ENCODE results near the gene SNX22. TPM values are rescaled to one million over a fixed set of nuclear protein-coding genes. Genes with fewer than 3 reads are reported as not detected.

The SNX22 gene
- total RNA-seq, 6 experiments from 2014 or later: 0.07 to 0.21 (median 0.14) TPM; not detected in 2

- H3K27ac Mint-ChIP-seq: no peak overlapping the region
- no peak for TF ChIP-seq CTCF (IDR thresholded peaks at IDR 0.05)
- no peaks in the 10 kb centered on the region for H3K9me3 Mint-ChIP-seq
- H3K4me3 Mint-ChIP-seq: no peak overlapping the region
- no peak for DNase-seq
- H3K4me1 Mint-ChIP-seq (ENCODE audit: low read depth): no peaks in the 10 kb centered on the region
- no peaks in the 10 kb centered on the region; the same call in 1 of the 2 replicates for H3K27me3 Mint-ChIP-seq (ENCODE audit: insufficient read depth)
- peaks cover 40% of the 10 kb centered on the region for H3K36me3 Mint-ChIP-seq (ENCODE audit: low read depth)
Measured at GRCh38 chr15:64136347-64136746, 15.2 kb upstream of the SNX22 start.

- Mint-ChIP-seq H3K27me3 (ENCODE audit: insufficient read depth) (no peaks in the 10 kb centered on the region; the same call in 1 of the 2 replicates), H3K4me1 (ENCODE audit: low read depth) (no peaks in the 10 kb centered on the region), H3K9me3 (no peaks in the 10 kb centered on the region), H3K27ac (no peak overlapping the region), H3K36me3 (ENCODE audit: low read depth) (peaks cover 32% of the 10 kb centered on the region), H3K4me3 (no peak overlapping the region)
- DNase-seq: no peak
- no peak; the same call in 1 of the 2 replicates for TF ChIP-seq CTCF (IDR thresholded peaks at IDR 0.05)
Measured at GRCh38 chr15:64137226-64137833, 14.2 kb upstream of the SNX22 start.

GRCh38 chr15:64138331-64138941 lies 13.1 kb upstream of the SNX22 start:
- DNase-seq: no peak
- Mint-ChIP-seq H3K27me3 (ENCODE audit: insufficient read depth) (peaks cover 2% of the 10 kb centered on the region), H3K9me3 (no peaks in the 10 kb centered on the region), H3K36me3 (ENCODE audit: low read depth) (0 out of 2 replicates have a peak, but pooled peaks cover 22% of the 10 kb centered on the region), H3K4me1 (ENCODE audit: low read depth) (no peaks in the 10 kb centered on the region), H3K27ac (no peak overlapping the region), H3K4me3 (no peak overlapping the region)
- no peak for TF ChIP-seq CTCF (IDR thresholded peaks at IDR 0.05)

- Mint-ChIP-seq H3K36me3 (ENCODE audit: low read depth) (0 out of 2 replicates have a peak, but pooled peaks cover 9% of the 10 kb centered on the region), H3K9me3 (no peaks in the 10 kb centered on the region), H3K4me3 (no peak overlapping the region), H3K27ac (no peak overlapping the region), H3K27me3 (ENCODE audit: insufficient read depth) (peaks cover 3% of the 10 kb centered on the region; the same call in 1 of the 2 replicates), H3K4me1 (ENCODE audit: low read depth) (no peaks in the 10 kb centered on the region)
- TF ChIP-seq CTCF (IDR thresholded peaks at IDR 0.05): no peak
- DNase-seq: no peak
Measured at GRCh38 chr15:64141798-64142512, 9.6 kb upstream of the SNX22 start.

- no peak for TF ChIP-seq CTCF (IDR thresholded peaks at IDR 0.05)
- Mint-ChIP-seq H3K9me3 (no peaks in the 10 kb centered on the region), H3K27me3 (ENCODE audit: insufficient read depth) (peaks cover 3% of the 10 kb centered on the region; the same call in 1 of the 2 replicates), H3K27ac (no peak overlapping the region), H3K4me3 (no peak overlapping the region), H3K36me3 (ENCODE audit: low read depth) (0 out of 2 replicates have a peak, but pooled peaks cover 8% of the 10 kb centered on the region), H3K4me1 (ENCODE audit: low read depth) (no peaks in the 10 kb centered on the region)
- DNase-seq: no peak
Measured at GRCh38 chr15:64143276-64143675, 8.3 kb upstream of the SNX22 start.
